ENCODE data around the gene SDC1. TPM values are rescaled to one million over a fixed set of nuclear protein-coding genes. Genes with fewer than 3 reads are reported as not detected.

The SDC1 gene
- total RNA-seq, 2 experiments from 2014 or later: 0.10 TPM; not detected in 1

GRCh38 chr2:20257411-20257810 is 32.5 kb upstream of the SDC1 start:
- Histone ChIP-seq H3K4me1 (ENCODE audit: insufficient read depth, low read length, poor library complexity, severe bottlenecking) (no peaks in the 10 kb centered on the region), H3K79me2 (ENCODE audit: insufficient read depth, low read depth, low read length) (no peaks in the 10 kb centered on the region), H3K4me3 (ENCODE audit: low read depth, low read length, poor library complexity, severe bottlenecking) (no peak overlapping the region), H3K36me3 (ENCODE audit: insufficient read depth, low read length) (peaks cover 92% of the 10 kb centered on the region), H3K4me2 (ENCODE audit: low read length) (no peak overlapping the region), H3K9me3 (ENCODE audit: low read length) (no peaks in the 10 kb centered on the region), H2AFZ (ENCODE audit: low read length) (no peak overlapping the region), H3K27ac (ENCODE audit: low read depth, low read length, poor library complexity, severe bottlenecking) (no peak overlapping the region), H3K9me2 (ENCODE audit: insufficient read depth, low read length) (no peaks in the 10 kb centered on the region), H4K20me1 (ENCODE audit: insufficient read depth, low read length) (no peaks in the 10 kb centered on the region; the same call in 1 of the 2 replicates)
- ChIA-PET POLR2A (no interaction called here), CTCF (ENCODE audit: unreplicated experiment) (no interaction called here)
- TF ChIP-seq CTCF (conservative IDR thresholded peaks at IDR 0.05; ENCODE audit: low read length): no peak
- no peak for TF ChIP-seq EZH2phosphoT487 (IDR thresholded peaks at IDR 0.05; ENCODE audit: borderline replicate concordance, low read depth, low read length)
- DNase-seq (ENCODE audit: low spot score): no peak
- intact Hi-C loops (cut with micrococcal nuclease; ENCODE audit: unreplicated experiment): no loop called here
- no TSS peak for BruUV-seq (replicated peaks)

GRCh38 chr2:20254731-20255130 is 29.8 kb upstream of the SDC1 start:
- Histone ChIP-seq H2AFZ (ENCODE audit: low read length) (no peak overlapping the region), H3K79me2 (ENCODE audit: insufficient read depth, low read depth, low read length) (no peaks in the 10 kb centered on the region), H4K20me1 (ENCODE audit: insufficient read depth, low read length) (no peaks in the 10 kb centered on the region; the same call in 1 of the 2 replicates), H3K4me1 (ENCODE audit: insufficient read depth, low read length, poor library complexity, severe bottlenecking) (no peaks in the 10 kb centered on the region), H3K9me2 (ENCODE audit: insufficient read depth, low read length) (no peaks in the 10 kb centered on the region), H3K9me3 (ENCODE audit: low read length) (no peaks in the 10 kb centered on the region), H3K4me3 (ENCODE audit: low read depth, low read length, poor library complexity, severe bottlenecking) (no peak overlapping the region), H3K36me3 (ENCODE audit: insufficient read depth, low read length) (peaks cover 94% of the 10 kb centered on the region), H3K27ac (ENCODE audit: low read depth, low read length, poor library complexity, severe bottlenecking) (no peak overlapping the region), H3K4me2 (ENCODE audit: low read length) (no peak overlapping the region)
- POLR2A ChIA-PET: no interaction called here
- CTCF ChIA-PET (ENCODE audit: unreplicated experiment): no interaction called here
- DNase-seq (ENCODE audit: low spot score): no peak
- BruUV-seq (replicated peaks): no TSS peak
- TF ChIP-seq EZH2phosphoT487 (IDR thresholded peaks at IDR 0.05; ENCODE audit: borderline replicate concordance, low read depth, low read length): no peak
- no peak for TF ChIP-seq CTCF (conservative IDR thresholded peaks at IDR 0.05; ENCODE audit: low read length)
- intact Hi-C loops (cut with micrococcal nuclease; ENCODE audit: unreplicated experiment): no loop called here

GRCh38 chr2:20250436-20250835 is 25.5 kb upstream of the SDC1 start:
- CTCF ChIA-PET (ENCODE audit: unreplicated experiment): no interaction called here
- peaks cover 100% of the 10 kb centered on the region for H3K36me3 ChIP-seq (ENCODE audit: insufficient read depth, low read length)
- POLR2A ChIA-PET: interaction anchor here (0.9 kb wide), 1 partner anchor 10 kb away, joined by 3 read pairs; no protein-coding TSS in a partner anchor
- no peaks in the 10 kb centered on the region for H3K4me1 ChIP-seq (ENCODE audit: insufficient read depth, low read length, poor library complexity, severe bottlenecking)
- TF ChIP-seq CTCF (conservative IDR thresholded peaks at IDR 0.05; ENCODE audit: low read length) (no peak), EZH2phosphoT487 (IDR thresholded peaks at IDR 0.05; ENCODE audit: borderline replicate concordance, low read depth, low read length) (no peak)
- no peaks in the 10 kb centered on the region for H3K79me2 ChIP-seq (ENCODE audit: insufficient read depth, low read depth, low read length)
- no TSS peak for BruUV-seq (replicated peaks)
- no peaks in the 10 kb centered on the region for H3K9me2 ChIP-seq (ENCODE audit: insufficient read depth, low read length)
- no peak for DNase-seq (ENCODE audit: low spot score)
- intact Hi-C loops (cut with micrococcal nuclease; ENCODE audit: unreplicated experiment): no loop called here
- no peak overlapping the region for H3K4me3 ChIP-seq (ENCODE audit: low read depth, low read length, poor library complexity, severe bottlenecking)
- H2AFZ ChIP-seq (ENCODE audit: low read length): no peak overlapping the region
- no peaks in the 10 kb centered on the region for H3K9me3 ChIP-seq (ENCODE audit: low read length)
- H3K27ac ChIP-seq (ENCODE audit: low read depth, low read length, poor library complexity, severe bottlenecking): no peak overlapping the region
- no peak overlapping the region for H3K4me2 ChIP-seq (ENCODE audit: low read length)
- H4K20me1 ChIP-seq (ENCODE audit: insufficient read depth, low read length): no peaks in the 10 kb centered on the region; the same call in 1 of the 2 replicates
